NCI-H146 treated with DMSO at 0.1 percent for 48 hours (cell line): Measurements from ENCODE around the gene DSCAM.

ENCODE experiments used
- DNase-seq: peaks from one replicate; lab custom pipeline; 2025; ENCODE audit not compliant: unreplicated experiment; lab: John Stamatoyannopoulos, UW

Gene DSCAM

DNA sequence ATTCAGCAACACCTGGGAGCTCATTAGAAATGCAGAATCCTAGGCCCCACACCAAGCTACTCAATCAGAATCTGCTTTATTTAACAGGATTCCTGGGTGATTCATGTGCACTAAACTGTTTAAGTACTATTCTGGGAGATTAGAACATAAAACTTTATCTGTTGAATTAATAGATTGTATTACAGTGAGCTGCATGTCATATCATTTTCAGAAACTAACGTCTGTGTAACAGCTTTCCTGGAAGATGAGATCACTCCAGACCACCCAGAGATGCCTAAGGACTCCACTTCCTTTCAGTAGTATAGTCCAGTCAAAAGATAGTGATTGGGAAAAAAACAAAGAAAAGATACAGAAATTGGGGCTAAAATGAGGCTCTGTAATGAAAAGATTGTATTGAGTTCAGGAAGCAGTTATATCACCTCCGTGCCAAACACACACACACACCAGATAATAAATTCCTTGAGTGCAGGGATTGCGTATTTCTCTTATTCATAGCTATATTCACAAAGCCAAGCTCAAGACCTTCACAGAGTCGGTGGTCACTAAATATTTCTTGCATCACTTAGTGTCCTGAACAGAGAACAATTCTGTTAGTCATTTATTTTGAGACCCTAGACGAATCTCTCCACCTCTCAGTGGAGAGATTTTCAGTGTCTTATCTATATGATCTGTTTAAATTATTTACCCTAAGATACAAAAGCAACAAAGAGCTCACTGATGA lies 178.2 kb downstream of the DSCAM start:
- DNase-seq, result no peak

DNA sequence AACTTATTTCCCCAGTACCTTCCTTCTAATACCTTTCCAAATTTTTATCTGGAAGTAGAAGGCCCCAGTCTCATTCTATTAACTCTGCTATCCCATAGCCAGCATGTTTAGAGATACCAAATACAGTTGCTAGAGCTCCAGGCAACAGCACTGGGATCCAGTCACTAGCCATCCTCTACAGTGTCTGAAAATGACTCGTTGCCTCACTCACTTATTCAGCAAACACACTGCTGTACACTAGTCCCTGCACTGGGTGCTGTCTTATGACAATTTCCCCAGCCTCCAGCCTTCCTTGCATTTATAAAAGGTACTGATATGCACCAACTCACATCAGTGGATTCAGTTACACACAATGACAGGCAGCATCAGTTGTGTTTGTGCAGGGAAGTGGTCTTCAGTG lies 179.0 kb downstream of the DSCAM start:
- no peak for DNase-seq

DNA sequence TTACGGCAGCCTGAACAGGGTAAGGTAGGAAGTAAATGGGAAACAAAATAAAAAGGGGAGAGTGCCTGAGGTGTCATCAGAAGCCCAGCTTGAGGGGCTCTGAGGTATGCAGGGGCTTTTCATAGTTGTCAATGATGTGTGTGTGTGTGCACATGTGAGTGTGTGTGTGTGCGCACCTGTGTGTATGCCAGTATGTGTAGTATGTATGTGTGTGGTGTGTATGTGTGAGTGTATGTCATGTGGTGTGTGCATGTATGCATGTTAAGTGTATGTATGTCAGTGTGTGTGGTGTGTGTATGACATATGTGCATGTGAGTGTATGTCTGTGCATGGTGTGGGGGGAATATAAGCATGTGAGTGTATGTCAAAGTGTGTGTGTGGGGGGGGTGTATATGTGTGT lies 184.1 kb downstream of the DSCAM start:
- DNase-seq, result no peak

DNA sequence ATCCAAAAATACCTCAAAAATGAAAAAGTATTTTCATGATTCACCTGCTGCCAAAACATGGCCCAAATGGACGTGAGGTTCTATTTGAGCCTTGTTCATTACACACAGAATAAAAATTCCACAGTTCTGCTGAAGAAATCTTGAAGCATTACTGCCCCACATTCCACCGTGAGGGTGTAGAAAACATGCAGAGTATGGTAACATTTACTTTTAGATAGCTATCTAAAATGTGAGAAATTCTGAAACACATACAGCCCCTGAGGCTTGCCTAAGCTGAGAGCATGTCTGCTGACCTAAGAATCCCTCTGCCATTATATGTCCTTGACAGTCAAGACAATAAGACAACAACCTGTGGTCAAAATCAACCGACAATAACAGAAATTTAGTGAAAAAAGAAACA lies 186.5 kb downstream of the DSCAM start:
- DNase-seq, result no peak

DNA sequence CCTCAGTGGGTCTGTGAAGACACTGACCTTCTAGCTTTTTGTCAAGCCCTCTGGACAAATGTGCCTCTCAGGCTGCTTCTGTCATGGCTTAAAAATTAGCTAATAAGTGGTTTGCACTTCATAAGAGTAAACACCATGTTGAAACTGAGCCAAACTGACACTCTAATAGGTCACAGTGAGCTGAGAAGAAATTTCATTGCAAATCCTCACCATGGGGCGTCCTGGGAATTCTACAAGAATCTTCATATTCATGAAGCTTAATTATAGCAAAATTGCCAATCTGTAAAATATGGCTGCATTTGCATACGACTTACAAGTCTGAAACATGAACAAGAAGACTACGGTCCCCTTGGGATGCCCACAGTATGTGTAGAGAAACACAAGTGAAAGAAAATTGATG lies 188.6 kb downstream of the DSCAM start:
- peak; percentile 15 for DNase-seq

DNA sequence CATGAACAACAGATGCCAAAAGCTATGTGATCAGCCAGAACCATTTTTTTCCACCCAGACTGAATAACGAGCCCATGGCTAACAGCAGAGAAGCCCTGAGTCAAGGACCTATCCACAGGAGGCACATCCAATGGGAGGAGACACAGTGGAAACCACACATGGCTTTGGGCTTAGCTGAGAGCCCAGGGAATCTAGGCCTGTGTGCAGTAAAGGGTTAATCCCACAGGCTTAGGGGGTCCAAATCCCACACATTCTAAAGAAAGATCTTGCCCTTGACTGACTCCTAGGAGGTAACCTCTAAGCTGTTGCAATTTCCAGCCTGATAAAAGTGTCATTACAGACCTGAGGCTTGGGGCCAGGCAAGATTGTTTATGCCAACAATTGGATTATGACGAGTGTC lies 194.5 kb downstream of the DSCAM start:
- DNase-seq, result no peak

DNA sequence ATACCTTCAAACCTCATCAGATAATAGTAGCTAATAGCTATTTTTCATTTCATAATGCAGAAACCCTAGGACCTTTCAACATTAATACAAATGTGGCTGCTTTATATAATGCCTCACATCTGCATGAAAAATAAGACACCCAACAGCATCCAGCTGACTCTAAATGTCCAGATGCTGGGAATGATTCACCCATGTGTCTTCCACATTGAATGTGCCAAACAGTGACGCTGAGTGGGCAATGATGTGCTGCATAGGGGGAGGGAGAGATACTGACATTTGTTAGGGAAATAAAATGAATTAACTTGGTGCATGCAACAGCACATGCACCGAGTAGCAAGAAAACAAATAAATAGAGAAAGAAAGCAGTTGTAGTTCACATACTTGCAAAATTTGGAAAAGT lies 199.3 kb downstream of the DSCAM start:
- no peak for DNase-seq

DNA sequence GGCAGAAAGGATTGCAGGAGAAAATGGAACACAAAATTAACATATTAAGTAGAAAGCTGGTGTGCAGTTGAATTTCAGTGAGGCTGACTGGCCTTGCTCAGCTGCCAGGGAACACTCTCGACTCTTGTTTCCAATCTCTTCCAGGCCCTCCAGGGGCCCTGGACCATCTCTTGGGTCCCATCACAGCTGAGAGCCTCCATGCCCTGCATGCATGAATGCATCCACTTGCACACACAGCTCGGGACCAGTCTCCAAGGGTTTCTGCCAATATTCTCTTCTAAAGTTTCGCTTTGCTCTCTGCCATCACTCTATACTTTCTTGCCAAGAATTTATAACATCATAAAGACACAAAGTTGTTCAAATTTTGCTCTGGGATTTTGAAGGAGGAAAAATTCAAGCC lies 200.3 kb downstream of the DSCAM start:
- DNase-seq, result no peak

DNA sequence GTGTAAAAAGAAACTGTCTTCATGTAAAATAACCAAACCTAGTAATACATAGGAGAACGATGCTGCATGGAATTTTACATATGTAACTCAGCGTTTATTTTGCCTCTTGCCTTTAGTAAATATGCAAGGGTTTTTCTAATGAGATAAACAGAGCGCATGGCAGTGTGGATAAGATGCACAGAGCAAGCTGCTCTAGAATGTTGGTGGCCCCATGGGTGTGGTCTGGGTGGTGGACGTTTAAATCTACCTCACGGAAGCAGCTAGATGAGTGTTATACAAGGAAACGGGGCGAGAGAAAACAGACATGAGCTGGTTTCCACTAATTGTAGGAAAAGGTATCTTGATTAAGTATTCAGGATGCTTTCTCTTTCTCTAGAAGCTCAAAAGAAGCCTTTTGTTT lies 205.9 kb downstream of the DSCAM start:
- DNase-seq, result no peak

DNA sequence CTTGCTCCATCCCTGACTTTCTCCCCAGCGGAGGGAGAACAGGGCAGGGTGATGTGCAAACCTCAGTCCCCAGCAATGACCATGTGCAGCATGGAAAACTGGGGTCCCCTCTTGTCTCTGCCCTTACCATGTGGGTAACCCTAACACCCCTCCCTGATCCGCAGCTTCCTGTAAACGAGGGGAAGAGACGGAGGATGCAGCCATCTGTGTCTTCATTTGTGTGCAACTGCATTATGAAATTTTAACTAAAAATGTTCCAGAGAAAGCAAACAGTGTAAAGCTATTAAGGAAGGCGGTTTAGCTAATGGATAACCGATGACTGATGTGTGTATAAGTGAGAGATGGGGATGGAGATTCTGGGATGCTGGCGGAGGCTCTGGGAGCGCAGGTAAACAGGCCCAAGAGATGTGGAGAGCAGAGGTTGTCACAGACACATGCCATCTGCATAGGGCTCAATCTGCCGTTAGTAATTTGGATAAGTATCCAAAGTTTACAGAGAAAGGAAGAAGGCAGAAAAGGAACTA lies 206.6 kb downstream of the DSCAM start:
- no peak for DNase-seq

DNA sequence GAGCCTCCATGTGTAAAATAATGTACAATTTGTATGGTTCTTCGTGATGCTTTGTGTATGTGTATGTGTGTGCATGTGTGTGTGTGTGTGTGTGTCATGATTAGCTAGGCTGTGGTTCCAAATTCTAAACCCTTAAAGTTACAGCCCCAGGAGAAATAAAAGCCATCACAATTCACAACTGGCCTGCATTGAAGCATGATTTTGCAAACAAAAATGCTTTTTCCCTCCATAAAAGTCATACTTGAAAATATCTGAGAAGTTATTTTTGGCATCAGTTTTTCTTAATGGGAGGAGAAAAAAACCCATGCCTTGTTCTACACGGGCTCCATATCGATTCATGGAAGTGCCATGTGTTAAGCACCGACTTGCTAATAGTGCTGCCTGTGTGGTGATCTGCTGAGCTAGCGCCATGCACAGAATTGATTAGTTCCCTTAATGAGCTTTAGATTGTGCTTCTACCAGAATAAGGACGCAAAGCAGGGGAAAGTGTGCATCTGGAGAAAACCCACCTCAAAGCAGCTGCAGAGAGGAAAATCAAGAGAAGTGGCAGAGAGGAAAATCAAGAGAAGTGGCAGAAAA lies 207.3 kb downstream of the DSCAM start:
- peak; percentile 48 for DNase-seq

DNA sequence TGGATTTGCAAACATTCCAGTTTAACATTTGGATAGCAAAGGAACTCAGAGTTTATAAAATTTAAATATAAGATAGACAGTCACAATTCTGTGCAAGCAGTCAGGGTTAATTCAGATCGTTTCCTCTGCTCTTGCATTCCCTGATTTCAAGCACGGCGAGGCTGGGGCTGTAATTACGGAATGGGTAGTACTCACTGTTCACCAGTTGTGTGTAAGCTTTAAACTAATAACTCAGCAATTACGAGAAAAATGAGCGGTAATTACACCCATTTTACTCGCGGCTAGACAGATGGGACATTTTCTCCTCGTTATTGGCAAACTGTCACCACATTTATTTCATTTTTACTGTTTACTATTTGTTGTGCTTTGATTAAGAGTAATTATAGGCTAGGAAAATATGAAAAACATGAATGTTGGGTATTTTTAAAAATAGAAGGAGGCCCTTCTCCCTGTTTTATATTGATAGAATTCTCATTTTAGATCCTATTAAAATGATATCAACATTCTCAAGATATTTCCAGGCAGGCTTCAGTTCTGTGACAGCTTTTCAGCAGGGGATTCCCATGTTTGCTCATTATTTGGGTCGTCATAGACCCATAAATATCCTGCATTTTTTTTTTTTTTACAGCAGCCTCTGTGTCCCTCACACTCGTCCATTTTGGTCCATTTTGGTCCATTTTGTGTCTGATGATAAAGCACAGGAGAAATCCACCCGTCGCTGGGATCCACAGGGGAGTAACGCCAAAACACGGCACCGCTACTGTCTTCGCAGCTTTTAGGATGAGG lies 208.3 kb downstream of the DSCAM start:
- peak; percentile 75 for DNase-seq

DNA sequence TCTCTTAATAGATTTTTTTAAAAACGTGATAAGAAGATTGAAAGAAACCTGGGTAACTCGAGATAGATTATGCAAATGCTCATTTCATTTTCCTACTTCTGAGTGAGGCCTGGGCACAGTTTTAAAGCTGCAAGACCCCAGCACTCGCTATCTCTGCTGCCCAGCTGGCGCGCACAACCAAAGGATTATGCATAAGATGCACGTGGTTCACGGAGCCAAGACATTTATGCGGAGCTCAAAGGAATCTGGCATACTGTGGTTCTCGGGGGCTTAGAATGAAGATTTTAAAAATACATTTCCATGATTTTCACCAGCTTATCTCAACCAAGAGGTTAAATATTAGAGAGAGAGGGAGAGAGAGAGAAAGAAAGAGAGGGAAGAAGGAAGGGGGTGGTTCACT lies 210.9 kb downstream of the DSCAM start:
- DNase-seq, result no peak

DNA sequence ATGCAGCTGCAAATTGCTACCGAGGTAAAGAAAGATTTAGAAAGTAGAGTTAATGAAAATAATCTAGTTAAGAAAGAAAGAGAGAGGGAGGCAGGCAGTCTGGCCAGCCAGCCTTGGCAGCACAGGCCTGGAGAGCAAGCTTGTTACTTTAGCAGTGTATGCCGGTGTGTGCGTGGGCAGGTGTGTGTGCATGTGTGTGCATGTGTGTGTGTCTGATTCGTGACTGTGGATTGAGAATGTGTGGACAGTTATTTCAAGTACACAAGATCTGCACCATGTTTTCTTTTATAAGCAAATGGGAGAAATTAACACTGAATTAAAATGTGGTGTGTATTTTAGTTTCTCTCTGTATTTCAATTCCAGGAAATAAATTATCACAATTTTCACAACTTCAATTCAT lies 211.6 kb downstream of the DSCAM start:
- no peak for DNase-seq

DNA sequence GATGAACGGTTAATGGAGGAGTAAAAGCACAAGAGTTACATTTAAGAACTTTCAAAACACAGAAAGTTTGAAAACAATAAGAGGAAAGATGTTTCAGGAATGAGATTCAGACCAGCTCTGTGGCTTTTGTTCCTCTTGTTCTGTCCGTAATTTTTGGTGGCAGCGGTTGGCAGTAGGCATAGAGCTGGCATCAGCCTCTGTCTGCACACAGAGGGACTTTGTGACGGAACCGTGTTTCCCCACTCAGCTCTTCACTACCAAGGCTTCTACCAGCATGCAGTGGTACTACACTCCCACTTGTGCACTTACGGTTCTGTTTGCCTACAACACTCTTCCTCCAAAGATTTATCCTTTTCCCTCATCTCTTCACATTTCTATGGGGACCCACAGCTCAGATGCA lies 212.8 kb downstream of the DSCAM start:
- DNase-seq, result no peak

DNA sequence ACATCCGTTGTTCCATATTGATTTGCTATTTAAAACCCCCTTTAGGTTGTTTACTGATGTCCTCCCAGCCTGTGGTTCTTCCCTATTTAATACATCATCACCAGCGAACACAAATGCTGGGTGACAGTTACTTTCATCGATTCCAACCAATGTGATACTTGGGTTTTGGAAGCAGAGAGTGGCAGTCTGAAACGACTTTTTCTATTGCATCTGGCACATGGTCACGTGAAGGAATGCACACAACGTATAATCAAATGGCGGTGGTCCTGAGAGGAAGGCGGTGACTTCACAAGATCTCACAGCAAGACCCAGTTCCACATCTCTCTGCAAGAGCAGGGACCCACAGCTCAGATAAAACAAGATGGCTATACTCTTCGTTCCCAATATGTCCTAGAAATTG lies 213.9 kb downstream of the DSCAM start:
- peak; percentile 69 for DNase-seq

DNA sequence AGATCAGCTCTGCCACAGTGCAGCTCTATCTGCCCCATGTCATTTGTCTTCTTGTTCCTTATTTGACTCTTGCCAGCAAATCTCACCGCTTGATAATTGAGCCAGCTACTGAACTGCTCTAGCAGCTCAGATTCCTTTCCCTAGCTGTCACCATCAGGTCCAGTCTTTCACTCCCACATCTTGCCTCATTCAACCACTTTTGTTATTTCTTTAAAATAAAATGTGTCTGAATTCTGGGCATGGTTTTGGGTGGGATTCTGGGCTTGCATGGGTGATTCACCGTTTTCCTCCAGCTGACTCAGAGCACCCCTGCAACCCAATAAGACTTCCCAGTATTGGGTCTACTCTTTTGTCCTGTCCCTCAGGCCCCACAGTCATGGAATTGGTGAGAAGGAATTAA lies 215.7 kb downstream of the DSCAM start:
- no peak for DNase-seq

DNA sequence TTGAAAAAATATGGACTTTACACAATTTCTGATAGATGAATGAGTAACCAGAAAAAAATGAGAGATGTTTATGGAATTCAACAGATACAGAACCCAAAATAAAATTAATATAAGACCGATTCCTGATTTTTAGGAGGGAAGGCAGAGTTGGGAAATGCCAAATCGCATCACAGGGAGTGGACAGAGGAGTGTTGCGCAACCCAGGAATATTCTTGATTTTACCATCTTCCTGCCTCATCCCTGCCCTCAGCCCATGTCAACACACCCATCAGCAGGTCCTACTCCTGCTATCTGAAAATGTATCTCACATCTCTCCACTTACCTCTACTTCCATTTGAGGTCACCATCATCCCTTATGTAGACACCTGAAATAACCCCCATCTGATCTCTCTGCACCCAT lies 221.0 kb downstream of the DSCAM start:
- no peak for DNase-seq

DNA sequence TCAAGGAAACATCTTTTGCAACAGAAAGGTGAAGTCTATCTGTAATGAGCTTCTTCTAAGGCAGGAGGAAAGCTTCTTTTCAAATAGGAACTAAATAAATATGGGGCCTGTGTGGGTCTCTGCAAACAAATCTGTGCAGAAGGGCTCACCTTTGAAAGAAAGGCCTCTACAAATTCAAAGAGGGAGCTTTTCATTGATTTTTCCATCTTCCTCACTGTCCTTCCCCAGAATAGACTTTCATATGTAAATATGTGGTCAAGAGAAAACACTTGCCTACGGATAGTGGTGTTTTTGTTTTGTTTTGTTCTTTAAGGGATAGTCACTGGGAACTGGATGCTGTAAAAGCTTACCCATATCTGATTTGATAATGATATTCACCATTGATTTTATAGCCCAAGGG lies 223.4 kb downstream of the DSCAM start:
- DNase-seq, result peak; percentile 17

DNA sequence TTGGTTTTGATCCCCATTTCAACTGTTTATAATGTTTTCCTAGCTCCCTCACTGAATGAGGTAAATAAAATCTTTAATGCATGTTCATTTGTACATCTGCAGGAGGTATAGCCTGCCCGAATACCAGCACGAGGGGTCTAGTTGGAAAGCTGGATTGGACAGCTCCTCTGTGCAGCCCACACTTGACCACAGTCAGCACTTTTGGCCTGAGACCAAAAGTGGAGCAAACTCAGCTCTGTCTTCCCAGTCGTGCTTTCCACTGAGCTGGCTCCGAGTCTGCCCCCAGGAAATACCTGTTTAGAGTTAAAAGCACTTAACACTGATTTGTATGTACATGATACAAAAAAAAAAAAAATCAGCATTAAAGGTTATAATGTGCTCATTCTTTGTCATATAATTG lies 224.4 kb downstream of the DSCAM start:
- no peak for DNase-seq

DNA sequence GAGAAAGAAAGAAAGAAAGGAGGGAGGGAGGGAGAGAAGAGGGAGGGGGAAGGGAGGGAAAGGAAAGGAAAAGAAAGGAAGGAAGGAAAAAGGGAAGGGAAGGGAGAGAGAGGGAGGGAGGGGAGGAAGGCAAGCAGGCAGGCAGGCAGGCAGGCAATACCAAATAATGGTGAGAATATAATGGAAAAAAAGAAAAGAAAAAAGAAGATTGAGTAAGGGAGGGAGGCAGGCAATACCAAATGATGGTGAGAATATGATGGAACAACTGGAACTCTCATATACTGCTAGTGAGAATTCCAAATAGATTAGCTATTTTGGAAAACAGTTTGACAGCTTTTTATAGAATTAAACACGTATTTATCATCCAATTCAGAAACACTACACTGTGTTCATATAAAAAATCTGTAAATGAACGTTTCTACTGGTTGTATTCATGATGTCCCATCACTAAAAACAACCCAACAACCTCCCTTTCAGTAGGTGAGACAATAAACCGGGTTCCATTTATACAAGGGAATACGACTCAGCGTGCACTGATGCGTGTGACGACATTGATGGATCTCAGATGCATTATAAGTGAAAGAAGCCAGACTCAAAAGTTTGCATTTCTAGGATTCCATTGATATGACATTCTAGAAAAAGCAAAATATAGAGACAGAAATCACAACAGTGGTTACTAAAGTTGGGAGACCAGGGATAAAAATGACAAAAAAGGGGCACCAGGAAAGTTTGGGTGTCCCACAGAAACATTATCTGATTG lies 226.4 kb downstream of the DSCAM start:
- DNase-seq, result no peak
